ENCODE results near the gene TMEM121.

DNA sequence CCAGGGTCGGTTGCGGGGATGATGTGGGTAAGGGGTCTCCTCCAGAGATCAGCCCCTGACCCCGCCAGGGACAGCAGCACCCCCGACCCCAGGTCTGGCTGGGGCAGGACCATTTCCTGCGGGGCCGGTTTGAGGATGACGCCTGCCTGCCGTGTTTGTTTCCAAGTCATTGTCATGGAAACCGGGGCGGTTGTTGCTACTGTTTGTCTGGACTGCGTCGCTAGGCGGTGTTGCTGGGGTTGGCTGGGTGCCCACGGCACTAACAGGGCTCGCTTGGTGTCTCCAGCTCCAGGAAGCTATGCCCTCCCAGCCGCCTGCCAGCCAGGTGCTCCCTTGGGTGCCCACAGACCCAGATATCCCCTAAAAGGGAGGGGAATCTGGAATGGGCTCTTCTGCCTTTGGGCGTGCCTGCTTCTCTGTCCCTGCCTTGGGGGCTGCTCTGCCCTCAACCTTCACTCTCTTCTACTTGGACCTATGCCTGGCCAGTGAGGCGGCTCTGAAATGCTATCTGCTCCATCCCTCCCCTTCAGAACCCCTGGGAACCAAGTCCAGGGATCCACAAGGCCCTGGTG lies 44.4 kb upstream of the TMEM121 start:
- TF ChIP-seq GATA3 (IDR thresholded peaks at IDR 0.05; ENCODE audit: low read depth, low read length) (no peak), GATA2 (IDR thresholded peaks at IDR 0.05; ENCODE audit: low read depth, low read length) (no peak)
